ENCODE results near the gene ARF1.

DNA sequence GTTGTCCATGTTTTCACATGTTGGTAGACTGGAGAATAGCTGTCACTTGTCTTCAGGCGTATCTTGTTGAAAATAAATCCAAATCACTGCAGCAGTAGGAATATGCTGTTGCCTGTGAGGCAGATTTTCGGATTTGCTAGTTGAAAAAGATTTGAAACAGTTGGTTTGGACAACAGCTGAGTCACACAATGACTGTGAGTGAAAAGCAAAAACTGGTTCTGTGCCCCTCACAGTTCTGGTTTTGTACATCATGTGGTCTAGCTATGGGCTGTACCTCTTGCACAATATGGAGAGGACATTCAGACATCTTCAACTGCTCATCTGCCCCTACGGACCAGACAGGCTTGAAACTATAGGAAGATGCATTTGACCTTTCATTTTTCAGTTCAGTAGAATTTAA is 1.8 kb downstream of the ARF1 start:
- TF ChIP-seq, protein P1, sequence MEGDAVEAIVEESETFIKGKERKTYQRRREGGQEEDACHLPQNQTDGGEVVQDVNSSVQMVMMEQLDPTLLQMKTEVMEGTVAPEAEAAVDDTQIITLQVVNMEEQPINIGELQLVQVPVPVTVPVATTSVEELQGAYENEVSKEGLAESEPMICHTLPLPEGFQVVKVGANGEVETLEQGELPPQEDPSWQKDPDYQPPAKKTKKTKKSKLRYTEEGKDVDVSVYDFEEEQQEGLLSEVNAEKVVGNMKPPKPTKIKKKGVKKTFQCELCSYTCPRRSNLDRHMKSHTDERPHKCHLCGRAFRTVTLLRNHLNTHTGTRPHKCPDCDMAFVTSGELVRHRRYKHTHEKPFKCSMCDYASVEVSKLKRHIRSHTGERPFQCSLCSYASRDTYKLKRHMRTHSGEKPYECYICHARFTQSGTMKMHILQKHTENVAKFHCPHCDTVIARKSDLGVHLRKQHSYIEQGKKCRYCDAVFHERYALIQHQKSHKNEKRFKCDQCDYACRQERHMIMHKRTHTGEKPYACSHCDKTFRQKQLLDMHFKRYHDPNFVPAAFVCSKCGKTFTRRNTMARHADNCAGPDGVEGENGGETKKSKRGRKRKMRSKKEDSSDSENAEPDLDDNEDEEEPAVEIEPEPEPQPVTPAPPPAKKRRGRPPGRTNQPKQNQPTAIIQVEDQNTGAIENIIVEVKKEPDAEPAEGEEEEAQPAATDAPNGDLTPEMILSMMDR (IDR thresholded peaks at IDR 0.05; ENCODE audit: low read depth, low read length): no peak
- no peak for TF ChIP-seq POLR2A (IDR thresholded peaks at IDR 0.05; ENCODE audit: extremely low read depth, insufficient read length)

All from NB4 (cell line).